ENCODE results near the gene AFF1. TPM values are rescaled to one million over a fixed set of nuclear protein-coding genes. Genes with fewer than 3 reads are reported as not detected.
"Not testable (repeated sequence)": the region's sequence is repeated elsewhere in the genome, so short reads cannot be mapped to it uniquely, and the experiment has no call there.

The AFF1 gene
- total RNA-seq, 1 donor from 2014 or later, result 44.3 TPM

- peaks cover 20% of the 10 kb centered on the region for H3K4me1 Mint-ChIP-seq
- H3K36me3 Mint-ChIP-seq (ENCODE audit: low read depth), result peaks cover 2% of the 10 kb centered on the region
- no peaks in the 10 kb centered on the region for H3K9me3 Mint-ChIP-seq
- intact Hi-C loops (cut with micrococcal nuclease), result loop anchor here (2.0 kb wide), 1 partner anchor 21 kb away; no protein-coding TSS in a partner anchor
- no peak for DNase-seq
- no peak overlapping the region for H3K27ac Mint-ChIP-seq
- no peak overlapping the region for H3K4me3 Mint-ChIP-seq
- H3K27me3 Mint-ChIP-seq, result no peaks in the 10 kb centered on the region
Observed at GRCh38 chr4:87030124-87030523, 95.3 kb downstream of the AFF1 start.

GRCh38 chr4:87030755-87031441, 96.1 kb downstream of the AFF1 start:
- Mint-ChIP-seq H3K27me3 (no peaks in the 10 kb centered on the region), H3K36me3 (ENCODE audit: low read depth) (peaks cover 2% of the 10 kb centered on the region), H3K27ac (no peak overlapping the region), H3K4me1 (peaks cover 14% of the 10 kb centered on the region), H3K9me3 (no peaks in the 10 kb centered on the region), H3K4me3 (no peak overlapping the region)
- intact Hi-C loops (cut with micrococcal nuclease), result loop anchor here (2.0 kb wide), 1 partner anchor 20 kb away; no protein-coding TSS in a partner anchor
- no peak for DNase-seq

GRCh38 chr4:87031920-87032319, 97.1 kb downstream of the AFF1 start:
- Mint-ChIP-seq H3K27me3 (no peaks in the 10 kb centered on the region), H3K4me3 (no peak overlapping the region), H3K36me3 (ENCODE audit: low read depth) (peaks cover 2% of the 10 kb centered on the region), H3K27ac (no peak overlapping the region), H3K9me3 (no peaks in the 10 kb centered on the region), H3K4me1 (peaks cover 10% of the 10 kb centered on the region)
- no peak for DNase-seq
- intact Hi-C loops (cut with micrococcal nuclease), result loop anchor here (2.0 kb wide), 1 partner anchor 19 kb away; no protein-coding TSS in a partner anchor

- H3K27me3 Mint-ChIP-seq, result no peaks in the 10 kb centered on the region
- intact Hi-C loops (cut with micrococcal nuclease), result no loop called here
- H3K4me3 Mint-ChIP-seq, result no peak overlapping the region
- peaks cover 14% of the 10 kb centered on the region for H3K4me1 Mint-ChIP-seq
- no peak overlapping the region for H3K27ac Mint-ChIP-seq
- H3K9me3 Mint-ChIP-seq, result no peaks in the 10 kb centered on the region
- peaks cover 2% of the 10 kb centered on the region for H3K36me3 Mint-ChIP-seq (ENCODE audit: low read depth)
- no peak for DNase-seq
Observed at GRCh38 chr4:87032884-87033533, 98.2 kb downstream of the AFF1 start.

- H3K27me3 Mint-ChIP-seq, result no peaks in the 10 kb centered on the region
- H3K4me3 Mint-ChIP-seq, result no peak overlapping the region
- H3K27ac Mint-ChIP-seq, result no peak overlapping the region
- intact Hi-C loops (cut with micrococcal nuclease), result no loop called here
- H3K36me3 Mint-ChIP-seq (ENCODE audit: low read depth), result no peaks in the 10 kb centered on the region
- DNase-seq, result no peak
- H3K4me1 Mint-ChIP-seq, result peaks cover 12% of the 10 kb centered on the region
- H3K9me3 Mint-ChIP-seq, result no peaks in the 10 kb centered on the region
Observed at GRCh38 chr4:87033902-87034301, 99.1 kb downstream of the AFF1 start.

GRCh38 chr4:87034527-87034926, 99.7 kb downstream of the AFF1 start:
- Mint-ChIP-seq H3K27me3 (no peaks in the 10 kb centered on the region), H3K9me3 (no peaks in the 10 kb centered on the region), H3K4me3 (no peak overlapping the region), H3K27ac (no peak overlapping the region), H3K4me1 (peaks cover 13% of the 10 kb centered on the region), H3K36me3 (ENCODE audit: low read depth) (no peaks in the 10 kb centered on the region)
- intact Hi-C loops (cut with micrococcal nuclease), result no loop called here
- no peak for DNase-seq

GRCh38 chr4:87035881-87036509, 101.2 kb downstream of the AFF1 start:
- Mint-ChIP-seq H3K4me3 (no peak overlapping the region), H3K36me3 (ENCODE audit: low read depth) (no peaks in the 10 kb centered on the region), H3K4me1 (peaks cover 12% of the 10 kb centered on the region), H3K27ac (no peak overlapping the region), H3K27me3 (no peaks in the 10 kb centered on the region), H3K9me3 (no peaks in the 10 kb centered on the region)
- intact Hi-C loops (cut with micrococcal nuclease), result no loop called here
- DNase-seq, result no peak

GRCh38 chr4:87036713-87037112, 101.9 kb downstream of the AFF1 start:
- Mint-ChIP-seq H3K4me3 (no peak overlapping the region), H3K27ac (no peak overlapping the region), H3K9me3 (no peaks in the 10 kb centered on the region), H3K27me3 (no peaks in the 10 kb centered on the region), H3K4me1 (peaks cover 18% of the 10 kb centered on the region), H3K36me3 (ENCODE audit: low read depth) (no peaks in the 10 kb centered on the region)
- DNase-seq, result no peak
- intact Hi-C loops (cut with micrococcal nuclease), result no loop called here

GRCh38 chr4:87037171-87037570, 102.4 kb downstream of the AFF1 start:
- H3K9me3 Mint-ChIP-seq; H3K36me3 Mint-ChIP-seq (ENCODE audit: low read depth); H3K27me3 Mint-ChIP-seq; DNase-seq; H3K27ac Mint-ChIP-seq; H3K4me3 Mint-ChIP-seq; intact Hi-C loops (cut with micrococcal nuclease): not testable (repeated sequence)
- H3K4me1 Mint-ChIP-seq, result peaks cover 23% of the 10 kb centered on the region

- Mint-ChIP-seq H3K36me3 (ENCODE audit: low read depth) (no peaks in the 10 kb centered on the region), H3K27me3 (no peaks in the 10 kb centered on the region), H3K9me3 (no peaks in the 10 kb centered on the region), H3K27ac (no peak overlapping the region), H3K4me1 (peaks cover 25% of the 10 kb centered on the region), H3K4me3 (no peak overlapping the region)
- intact Hi-C loops (cut with micrococcal nuclease), result no loop called here
- DNase-seq, result no peak
Observed at GRCh38 chr4:87037671-87038334, 103.0 kb downstream of the AFF1 start.

- Mint-ChIP-seq H3K4me3 (no peak overlapping the region), H3K27me3 (no peaks in the 10 kb centered on the region), H3K4me1 (peaks cover 27% of the 10 kb centered on the region)
Observed at GRCh38 chr4:87038837-87039615, 104.2 kb downstream of the AFF1 start.

GRCh38 chr4:87041141-87041540, 106.3 kb downstream of the AFF1 start:
- H3K27me3 Mint-ChIP-seq, result no peaks in the 10 kb centered on the region
- DNase-seq, result no peak
- H3K4me3 Mint-ChIP-seq, result no peak overlapping the region
- peaks cover 25% of the 10 kb centered on the region for H3K4me1 Mint-ChIP-seq
- intact Hi-C loops (cut with micrococcal nuclease), result no loop called here
- H3K27ac Mint-ChIP-seq, result no peak overlapping the region
- peaks cover 3% of the 10 kb centered on the region for H3K36me3 Mint-ChIP-seq (ENCODE audit: low read depth)
- no peaks in the 10 kb centered on the region for H3K9me3 Mint-ChIP-seq

More at GRCh38 chr4:87038837-87039615, 104.2 kb downstream of the AFF1 start:
- Mint-ChIP-seq H3K36me3 (ENCODE audit: low read depth) (no peaks in the 10 kb centered on the region), H3K27ac (no peak overlapping the region), H3K9me3 (no peaks in the 10 kb centered on the region)
- intact Hi-C loops (cut with micrococcal nuclease), result no loop called here
- DNase-seq, result no peak

GRCh38 chr4:87042221-87042620, 107.4 kb downstream of the AFF1 start:
- Mint-ChIP-seq H3K27ac (no peak overlapping the region), H3K9me3 (no peaks in the 10 kb centered on the region), H3K27me3 (no peaks in the 10 kb centered on the region), H3K36me3 (ENCODE audit: low read depth) (peaks cover 10% of the 10 kb centered on the region), H3K4me3 (no peak overlapping the region), H3K4me1 (peaks cover 20% of the 10 kb centered on the region)
- intact Hi-C loops (cut with micrococcal nuclease), result no loop called here
- no peak for DNase-seq
